GM10266 (cell line): ENCODE results near the gene NPRL2.
A peak's percentile ranks its signal among the peaks of the same experiment; 100 is the strongest.

Experiments used
- DNase-seq: peaks from one replicate; pipeline ENCODE4 v3.0.0; 2012; ENCODE audit errors: extremely low spot score
- CTCF ChIP-seq: IDR thresholded peaks from 2 replicates; pipeline ENCODE4 v1.5.1; 2012; ENCODE audit warnings: mild to moderate bottlenecking, low read depth; ENCODE audit not compliant: control insufficient read depth, insufficient read depth; ENCODE audit errors: missing control alignments

Gene NPRL2

GRCh38 chr3:50302095-50303012 is 48.2 kb downstream of the NPRL2 start:
- no peak for TF ChIP-seq CTCF
- no peak for DNase-seq

- no peak for TF ChIP-seq CTCF
- DNase-seq = no peak
Observed at GRCh38 chr3:50300681-50301254, 49.8 kb downstream of the NPRL2 start.

- TF ChIP-seq CTCF = no peak
- no peak for DNase-seq
Observed at GRCh38 chr3:50299929-50300680, 50.5 kb downstream of the NPRL2 start.

GRCh38 chr3:50299638-50299928 is 51.0 kb downstream of the NPRL2 start:
- TF ChIP-seq CTCF = no peak
- no peak for DNase-seq

- DNase-seq = peak; percentile 98
- TF ChIP-seq CTCF = peak; percentile 42
Observed at GRCh38 chr3:50298836-50299637, 51.5 kb downstream of the NPRL2 start, which contains the start of the genes HYAL3 and NAA80. HYAL3 (minus strand) TSS chr3:50299405; CDS start chr3:50295602, 3,803 bp downstream. NAA80 (minus strand) TSS chr3:50299405; CDS start chr3:50297463, 1,942 bp downstream.

- TF ChIP-seq CTCF = no peak
- DNase-seq = no peak
Observed at GRCh38 chr3:50297896-50298725, 52.5 kb downstream of the NPRL2 start.
